ENCODE results near the gene GAGE2A.
A peak's percentile ranks its signal among the peaks of the same experiment; 100 is the strongest.
"Not testable (repeated sequence)": the region's sequence is repeated elsewhere in the genome, so short reads cannot be mapped to it uniquely, and the experiment has no call there.

The GAGE2A gene, protein sequence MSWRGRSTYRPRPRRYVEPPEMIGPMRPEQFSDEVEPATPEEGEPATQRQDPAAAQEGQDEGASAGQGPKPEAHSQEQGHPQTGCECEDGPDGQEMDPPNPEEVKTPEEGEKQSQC

DNA sequence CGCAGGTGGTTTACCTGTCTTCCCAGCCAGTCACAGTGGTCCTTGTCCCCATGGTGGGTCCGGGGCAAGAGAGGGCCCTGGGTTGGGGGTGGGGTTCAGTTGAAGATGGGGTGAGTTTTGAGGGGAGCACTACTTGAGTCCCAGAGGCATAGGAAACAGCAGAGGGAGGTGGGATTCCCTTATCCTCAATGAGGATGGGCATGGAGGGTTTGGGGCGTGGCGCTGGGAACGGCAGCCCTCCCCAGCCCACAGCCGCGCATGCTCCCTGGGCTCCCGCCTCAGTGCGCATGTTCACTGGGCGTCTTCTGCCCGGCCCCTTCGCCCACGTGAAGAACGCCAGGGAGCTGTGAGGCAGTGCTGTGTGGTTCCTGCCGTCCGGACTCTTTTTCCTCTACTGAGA, at the start of gene GAGE2A:
Gene GAGE2A (plus strand): TSS at position 301 of the 400 bp plus-strand sequence. CDS start 1,155 bp downstream, outside the sequence.
- not testable (repeated sequence) for DNase-seq

- not testable (repeated sequence) for DNase-seq
These were observed 47.9 kb upstream of the GAGE2A start, which contains the start of gene GAGE12D for GRCh38 chrX:49541433-49541832. Gene GAGE12D (plus strand): TSS chrX:49541733. CDS start chrX:49542888, 1,155 bp downstream.

- not testable (repeated sequence) for DNase-seq
These were observed 38.3 kb upstream of the GAGE2A start, which contains the start of gene GAGE12E for GRCh38 chrX:49550989-49551388. Gene GAGE12E (plus strand): TSS chrX:49551289. CDS start chrX:49552444, 1,155 bp downstream.

DNA sequence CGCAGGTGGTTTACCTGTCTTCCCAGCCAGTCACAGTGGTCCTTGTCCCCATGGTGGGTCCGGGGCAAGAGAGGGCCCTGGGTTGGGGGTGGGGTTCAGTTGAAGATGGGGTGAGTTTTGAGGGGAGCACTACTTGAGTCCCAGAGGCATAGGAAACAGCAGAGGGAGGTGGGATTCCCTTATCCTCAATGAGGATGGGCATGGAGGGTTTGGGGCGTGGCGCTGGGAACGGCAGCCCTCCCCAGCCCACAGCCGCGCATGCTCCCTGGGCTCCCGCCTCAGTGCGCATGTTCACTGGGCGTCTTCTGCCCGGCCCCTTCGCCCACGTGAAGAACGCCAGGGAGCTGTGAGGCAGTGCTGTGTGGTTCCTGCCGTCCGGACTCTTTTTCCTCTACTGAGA, 28.8 kb upstream of the GAGE2A start, which contains the start of gene GAGE12F:
Gene GAGE12F (plus strand): TSS at position 301 of the 400 bp plus-strand sequence. CDS start 1,155 bp downstream, outside the sequence.
- not testable (repeated sequence) for DNase-seq

DNA sequence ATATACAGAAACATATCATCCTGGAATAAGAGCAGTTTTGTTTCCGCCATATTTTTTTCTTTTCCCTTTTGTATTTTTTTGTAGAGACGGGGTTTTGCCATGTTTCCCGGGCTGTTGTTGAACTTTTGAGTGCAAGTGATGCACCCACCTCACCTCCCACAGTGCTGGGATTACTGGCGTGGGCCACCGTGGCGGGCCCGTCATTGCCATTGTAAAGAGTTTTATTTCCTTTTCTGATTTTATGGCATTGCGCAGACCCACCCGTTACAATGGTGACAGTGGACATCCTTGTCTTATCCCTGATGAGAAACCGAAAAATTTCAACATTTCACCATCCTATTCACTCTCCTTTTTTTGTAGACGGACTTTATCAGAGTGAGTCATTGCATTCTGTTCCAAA, 20.6 kb upstream of the GAGE2A start:
- not testable (repeated sequence) for DNase-seq

- DNase-seq: not testable (repeated sequence)
These were observed 20.1 kb upstream of the GAGE2A start for GRCh38 chrX:49569152-49569551.

DNA sequence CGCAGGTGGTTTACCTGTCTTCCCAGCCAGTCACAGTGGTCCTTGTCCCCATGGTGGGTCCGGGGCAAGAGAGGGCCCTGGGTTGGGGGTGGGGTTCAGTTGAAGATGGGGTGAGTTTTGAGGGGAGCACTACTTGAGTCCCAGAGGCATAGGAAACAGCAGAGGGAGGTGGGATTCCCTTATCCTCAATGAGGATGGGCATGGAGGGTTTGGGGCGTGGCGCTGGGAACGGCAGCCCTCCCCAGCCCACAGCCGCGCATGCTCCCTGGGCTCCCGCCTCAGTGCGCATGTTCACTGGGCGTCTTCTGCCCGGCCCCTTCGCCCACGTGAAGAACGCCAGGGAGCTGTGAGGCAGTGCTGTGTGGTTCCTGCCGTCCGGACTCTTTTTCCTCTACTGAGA, 19.2 kb upstream of the GAGE2A start, which contains the start of gene GAGE12G:
Gene GAGE12G (plus strand): TSS at position 301 of the 400 bp plus-strand sequence. CDS start 1,155 bp downstream, outside the sequence.
- not testable (repeated sequence) for DNase-seq

DNA sequence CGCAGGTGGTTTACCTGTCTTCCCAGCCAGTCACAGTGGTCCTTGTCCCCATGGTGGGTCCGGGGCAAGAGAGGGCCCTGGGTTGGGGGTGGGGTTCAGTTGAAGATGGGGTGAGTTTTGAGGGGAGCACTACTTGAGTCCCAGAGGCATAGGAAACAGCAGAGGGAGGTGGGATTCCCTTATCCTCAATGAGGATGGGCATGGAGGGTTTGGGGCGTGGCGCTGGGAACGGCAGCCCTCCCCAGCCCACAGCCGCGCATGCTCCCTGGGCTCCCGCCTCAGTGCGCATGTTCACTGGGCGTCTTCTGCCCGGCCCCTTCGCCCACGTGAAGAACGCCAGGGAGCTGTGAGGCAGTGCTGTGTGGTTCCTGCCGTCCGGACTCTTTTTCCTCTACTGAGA, 9.6 kb upstream of the GAGE2A start, which contains the start of gene GAGE12H:
Gene GAGE12H (plus strand): TSS at position 301 of the 400 bp plus-strand sequence. CDS start 1,155 bp downstream, outside the sequence.
- not testable (repeated sequence) for DNase-seq

DNA sequence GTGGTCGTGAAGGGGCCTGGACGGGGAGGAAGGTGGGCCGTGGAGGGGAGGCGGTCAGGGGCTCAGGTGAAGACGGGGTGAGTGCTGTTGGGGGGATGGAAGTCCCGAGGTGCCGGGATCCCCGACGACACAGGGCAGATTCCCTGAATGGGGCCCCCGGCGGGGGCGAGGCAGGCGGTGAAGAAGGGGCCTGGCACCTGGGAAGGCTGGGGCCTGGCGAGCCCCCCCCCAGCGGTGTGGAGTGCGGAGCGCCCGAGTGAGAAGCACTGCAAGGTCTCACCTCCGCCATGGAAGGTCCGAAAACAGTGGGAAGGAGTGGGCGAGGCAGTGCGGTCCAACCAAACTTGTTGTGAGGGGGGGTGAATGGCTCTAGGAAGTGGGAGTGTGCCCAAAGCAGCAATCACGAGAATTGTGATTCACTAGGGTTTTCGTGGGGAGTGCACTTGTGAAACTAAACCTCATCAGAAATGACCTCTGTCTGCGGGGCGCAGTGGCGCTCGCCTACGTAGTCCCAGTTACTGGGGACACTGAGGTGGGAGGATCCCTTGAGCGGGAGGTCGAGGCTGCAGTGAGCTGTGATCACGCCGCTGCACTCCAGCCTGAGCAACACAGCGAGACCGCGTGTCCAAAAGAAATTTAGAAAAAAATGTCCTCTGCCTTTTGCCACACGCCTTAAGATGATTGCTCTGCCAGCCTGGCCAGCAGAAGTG, 628 bp downstream of the GAGE2A start:
- DNase-seq: not testable (repeated sequence)

DNA sequence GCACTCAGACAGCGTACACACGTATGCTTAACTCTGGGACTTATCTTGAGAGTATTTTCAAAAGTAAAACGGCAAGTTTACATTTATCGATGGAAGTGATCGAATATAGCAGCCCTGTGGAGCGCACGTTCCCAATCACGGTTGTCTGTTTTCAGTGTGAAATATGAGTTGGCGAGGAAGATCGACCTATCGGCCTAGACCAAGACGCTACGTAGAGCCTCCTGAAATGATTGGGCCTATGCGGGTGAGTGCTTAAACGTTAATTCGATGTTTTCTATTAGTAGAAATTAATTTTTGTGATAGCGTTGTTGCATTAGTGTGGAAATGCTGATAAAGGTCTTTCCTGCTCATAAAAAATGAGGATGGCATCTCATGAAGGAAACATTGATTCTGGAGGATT, 1.2 kb downstream of the GAGE2A start:
- DNase-seq: not testable (repeated sequence)

- DNase-seq: not testable (repeated sequence)
These were observed 9.4 kb downstream of the GAGE2A start, which contains the start of gene GAGE1 for GRCh38 chrX:49598720-49599119. Gene GAGE1 (plus strand): TSS chrX:49599020. CDS start chrX:49600175, 1,155 bp downstream.

DNA sequence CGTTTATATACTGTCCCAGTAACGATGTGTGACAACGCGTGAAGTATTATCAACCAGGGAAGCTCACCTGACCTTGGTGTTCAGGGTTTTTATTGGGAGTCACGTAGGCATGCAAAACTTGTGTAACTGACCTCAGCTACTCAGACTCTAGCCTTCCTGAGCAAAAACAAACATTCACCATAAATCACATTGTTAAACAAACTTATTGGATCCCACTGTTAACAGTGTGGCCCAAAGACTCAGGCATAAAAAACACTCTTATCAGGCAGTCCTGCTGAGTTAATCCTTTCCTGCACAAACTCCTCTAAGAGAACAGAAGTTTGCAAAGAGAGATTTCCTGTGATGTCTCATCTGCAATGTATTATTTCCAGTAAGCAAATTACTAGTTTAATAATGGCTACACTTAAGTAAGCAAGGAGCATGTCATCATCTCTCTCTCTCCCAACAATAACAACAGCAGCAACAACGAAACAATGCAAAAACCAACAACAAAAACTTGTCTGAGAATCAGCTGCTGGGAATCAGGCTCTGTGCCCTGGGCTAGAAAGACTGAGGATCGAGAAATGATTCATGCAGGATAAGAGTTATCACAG, 21.5 kb downstream of the GAGE2A start:
- no peak for DNase-seq

GRCh38 chrX:49618574-49618973, 29.3 kb downstream of the GAGE2A start:
- no peak for DNase-seq

DNA sequence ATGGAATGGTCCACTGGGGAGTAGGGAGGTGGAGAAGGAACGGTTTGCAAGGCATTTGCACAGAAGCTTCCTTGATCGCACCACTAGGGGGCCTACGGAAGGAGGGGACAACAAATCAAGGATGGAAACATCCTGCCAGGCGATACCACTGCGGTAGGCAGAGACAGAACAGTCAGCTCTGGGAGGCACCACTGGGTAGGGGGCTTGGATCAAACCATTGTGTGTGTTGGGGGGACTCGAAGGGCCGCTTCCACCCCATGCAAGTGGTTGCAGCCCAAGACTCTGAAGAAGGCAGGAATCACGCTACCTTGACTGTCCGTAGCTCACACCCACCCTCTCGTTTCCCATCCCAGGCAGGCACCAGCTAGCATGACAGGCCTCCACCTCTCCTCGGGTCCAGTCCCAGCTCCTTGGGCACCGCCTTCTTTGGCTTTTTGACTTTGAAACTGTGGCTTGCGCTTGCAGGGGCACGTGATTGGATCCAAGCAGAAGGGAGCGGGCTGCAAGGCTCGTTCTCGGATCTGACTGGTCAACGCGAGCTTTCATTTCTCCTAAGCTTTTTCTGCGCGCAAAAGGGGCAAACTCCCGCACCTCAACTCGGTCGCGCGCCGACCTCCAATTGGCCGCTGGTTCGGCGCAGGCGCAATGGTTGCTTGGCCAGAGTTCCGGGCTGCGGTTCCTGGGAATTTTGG, 37.9 kb downstream of the GAGE2A start:
- peak; percentile 10 for DNase-seq

DNA sequence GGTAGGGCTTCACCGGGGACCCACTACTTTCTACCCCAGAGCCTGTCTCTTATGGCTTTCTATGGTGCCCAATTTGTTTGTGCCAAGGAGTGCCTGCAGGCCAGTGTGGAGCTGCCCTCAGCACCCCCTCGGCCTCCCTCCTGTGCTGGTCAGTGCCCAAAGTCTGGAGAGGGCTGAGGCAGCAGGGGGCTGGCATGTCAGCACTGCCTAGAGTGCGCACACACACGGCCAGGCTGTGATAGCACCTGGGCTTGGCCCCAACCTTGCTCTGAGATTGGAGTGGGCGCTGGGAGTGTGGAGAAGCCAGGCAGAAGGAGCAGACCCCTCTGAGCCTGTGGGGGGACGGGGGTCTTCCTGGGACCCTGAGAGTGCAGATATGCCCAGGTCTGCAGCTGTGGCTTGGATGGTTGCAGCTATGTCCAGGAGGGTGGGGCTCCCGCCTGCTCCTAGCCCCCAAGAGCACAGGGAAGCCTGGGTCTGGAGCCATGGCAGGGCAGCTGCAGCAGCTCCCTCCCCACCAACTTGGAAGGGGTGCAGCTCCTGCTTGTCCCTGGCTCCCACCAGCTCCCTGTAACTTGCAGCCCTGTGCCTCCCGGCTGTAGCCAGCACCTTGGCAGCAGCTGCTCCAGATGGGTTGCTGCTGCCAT, 55.8 kb downstream of the GAGE2A start:
- DNase-seq: no peak

Data from CD4-positive, alpha-beta T cell treated with Interleukin-12 subunit alpha and Interleukin-12 subunit beta, for 1 hour (primary cell).